NCI-H748 (cell line): Measurements from ENCODE around the gene CLDN24.
"Not testable (repeated sequence)": the region's sequence is repeated elsewhere in the genome, so short reads cannot be mapped to it uniquely, and the experiment has no call there.

Experiments used
- DNase-seq: peaks from one replicate; lab custom pipeline; 2025; ENCODE audit not compliant: unreplicated experiment; lab: John Stamatoyannopoulos, UW

Gene CLDN24

GRCh38 chr4:183347566-183347965 is 25.3 kb upstream of the CLDN24 start:
- no peak for DNase-seq

GRCh38 chr4:183347146-183347545 is 24.9 kb upstream of the CLDN24 start:
- DNase-seq, result no peak

GRCh38 chr4:183345261-183345660 is 23.0 kb upstream of the CLDN24 start:
- no peak for DNase-seq

- no peak for DNase-seq
Observed at GRCh38 chr4:183344523-183345255, 22.5 kb upstream of the CLDN24 start.

GRCh38 chr4:183343730-183344129 is 21.5 kb upstream of the CLDN24 start:
- DNase-seq, result no peak

- no peak for DNase-seq
Observed at GRCh38 chr4:183342541-183343533, 20.6 kb upstream of the CLDN24 start.

GRCh38 chr4:183337833-183338232 is 15.6 kb upstream of the CLDN24 start:
- DNase-seq, result no peak

- DNase-seq, result no peak
Observed at GRCh38 chr4:183337349-183337748, 15.1 kb upstream of the CLDN24 start.

GRCh38 chr4:183335369-183335940 is 13.2 kb upstream of the CLDN24 start:
- no peak for DNase-seq

GRCh38 chr4:183333983-183334382 is 11.8 kb upstream of the CLDN24 start:
- no peak for DNase-seq

GRCh38 chr4:183333202-183333601 is 11.0 kb upstream of the CLDN24 start:
- no peak for DNase-seq

GRCh38 chr4:183332447-183332846 is 10.2 kb upstream of the CLDN24 start:
- no peak for DNase-seq

GRCh38 chr4:183330841-183331240 is 8.6 kb upstream of the CLDN24 start:
- no peak for DNase-seq

GRCh38 chr4:183329954-183330742 is 7.9 kb upstream of the CLDN24 start:
- DNase-seq, result no peak

GRCh38 chr4:183329244-183329643 is 7.0 kb upstream of the CLDN24 start:
- DNase-seq, result no peak

- no peak for DNase-seq
Observed at GRCh38 chr4:183328832-183329231, 6.6 kb upstream of the CLDN24 start.

GRCh38 chr4:183327827-183328226 is 5.6 kb upstream of the CLDN24 start:
- no peak for DNase-seq

GRCh38 chr4:183326853-183327252 is 4.6 kb upstream of the CLDN24 start:
- peak; percentile 39 for DNase-seq

- DNase-seq, result not testable (repeated sequence)
Observed at GRCh38 chr4:183326387-183326786, 4.2 kb upstream of the CLDN24 start.

- no peak for DNase-seq
Observed at GRCh38 chr4:183324619-183325018, 2.4 kb upstream of the CLDN24 start.

GRCh38 chr4:183324056-183324455 is 1.8 kb upstream of the CLDN24 start:
- not testable (repeated sequence) for DNase-seq
